Endothelial cell of umbilical vein (primary cell): Measurements from ENCODE around the gene PRKAG2. TPM values are rescaled to one million over a fixed set of nuclear protein-coding genes. Genes with fewer than 3 reads are reported as not detected.

Source experiments
- BruUV-seq: library from RNA; stranded (reverse); fragments of 400-500 nt; replicated peaks from 2 replicates; lab custom pipeline; 2021; lab: Mats Ljungman, UMichigan
- CTCF ChIA-PET: fragments of 300-600, 350-600 bp; sonication (Branson Sonifier 250); formaldehyde crosslinking; loops from one replicate; lab custom pipeline; 2021; ENCODE audit warnings: antibody characterized with exemption, inconsistent platforms; lab: Charles Lee
- POLR2A ChIA-PET: fragments of 300-600, 350-600 bp; sonication (Branson Sonifier 250); formaldehyde crosslinking; loops from one replicate; lab custom pipeline; 2021; ENCODE audit warnings: antibody characterized with exemption, inconsistent platforms; lab: Charles Lee
- DNase-seq: peaks from one replicate; pipeline ENCODE4 v3.0.0-alpha.2; 2011; ENCODE audit warnings: low read depth, low spot score
- FAIRE-seq: peaks from 2 replicates; lab custom pipeline; 2011; peaks lifted over from hg19 to GRCh38; lab: Jason Lieb, UNC
- H2AFZ ChIP-seq: 2 replicates; pipeline ENCODE4 v1.6.0; 2012; ENCODE audit warnings: low read depth, low read length, control low read depth, inconsistent platforms
- H3K27ac ChIP-seq: 2 replicates; pipeline ENCODE4 v1.5.1; 2011; ENCODE audit warnings: low read depth, mild to moderate bottlenecking, control low read depth, low read length, moderate library complexity; ENCODE audit not compliant: insufficient read depth
- H3K27me3 ChIP-seq, 2 experiments: 2 replicates each; pipeline versions ENCODE4 v1.6.0 to v1.6.1; 2011; ENCODE audit warnings: low read length in 2 of 2, mixed read lengths in 1 of 2; ENCODE audit not compliant: control insufficient read depth in 2 of 2, insufficient read depth in 2 of 2
- H3K36me3 ChIP-seq, 2 experiments: 2 replicates in 1 of 2; 3 replicates in 1 of 2; pipeline ENCODE4 v1.5.1; 2011; ENCODE audit warnings: low read length in 2 of 2, mild to moderate bottlenecking in 1 of 2, moderate library complexity in 1 of 2; ENCODE audit not compliant: control insufficient read depth in 2 of 2, insufficient read depth in 2 of 2; ENCODE audit errors: extremely low read depth in 1 of 2
- H3K4me1 ChIP-seq: 3 replicates; pipeline ENCODE4 v1.5.1; 2011; ENCODE audit warnings: mild to moderate bottlenecking, low read length; ENCODE audit not compliant: control insufficient read depth, insufficient read depth; ENCODE audit errors: extremely low read depth
- H3K4me2 ChIP-seq: 2 replicates; pipeline ENCODE4 v1.6.1; 2011; ENCODE audit warnings: low read length, control low read depth, mixed read lengths; ENCODE audit not compliant: insufficient read depth
- H3K4me3 ChIP-seq, 3 experiments: fragments of 200-600 bp in 1 of 3; sonication (generic), shearing (Covaris generic) in 1 of 3; replicated peaks in 1 of 3; 2 replicates each; pipeline ENCODE4 v1.5.1; 2011 to 2016; ENCODE audit warnings: control low read depth in 3 of 3, low read length in 3 of 3, mild to moderate bottlenecking in 2 of 3, inconsistent platforms in 1 of 3, low read depth in 1 of 3, moderate library complexity in 1 of 3; ENCODE audit not compliant: insufficient read depth in 1 of 3
- H3K79me2 ChIP-seq: 2 replicates; pipeline ENCODE4 v1.6.0; 2012; ENCODE audit warnings: low read length, inconsistent platforms; ENCODE audit not compliant: control insufficient read depth, insufficient read depth
- H3K9ac ChIP-seq: replicated peaks from 2 replicates; pipeline ENCODE3; 2011; ENCODE audit warnings: low read length, control low read depth; ENCODE audit not compliant: insufficient read depth; ENCODE audit errors: extremely low read depth
- H3K9me1 ChIP-seq: replicated peaks from 3 replicates; pipeline ENCODE4 v1.6.0; 2011; ENCODE audit warnings: mild to moderate bottlenecking, low read length; ENCODE audit not compliant: control insufficient read depth, insufficient read depth; ENCODE audit errors: extremely low read depth
- H3K9me3 ChIP-seq: replicated peaks from 2 replicates; pipeline ENCODE4 v1.5.1; 2012; ENCODE audit warnings: low read length, inconsistent platforms; ENCODE audit not compliant: control insufficient read depth, insufficient read depth
- H4K20me1 ChIP-seq: replicated peaks from 2 replicates; pipeline ENCODE3; 2011; ENCODE audit warnings: mild to moderate bottlenecking, low read length; ENCODE audit not compliant: control insufficient read depth, insufficient read depth; ENCODE audit errors: extremely low read depth
- FOS ChIP-seq: IDR thresholded peaks from 2 replicates; pipeline ENCODE4 v1.6.1; 2011; ENCODE audit warnings: mild to moderate bottlenecking, low read length, moderate library complexity, borderline replicate concordance; ENCODE audit not compliant: insufficient read depth
- GATA2 ChIP-seq: IDR thresholded peaks from 2 replicates; pipeline ENCODE4 v1.7.0; 2011; ENCODE audit warnings: low read depth, mild to moderate bottlenecking, moderate library complexity, mixed read lengths, low read length; ENCODE audit not compliant: insufficient read length, insufficient read depth
- JUN ChIP-seq: IDR thresholded peaks from 2 replicates; pipeline ENCODE4 v1.6.1; 2011; ENCODE audit warnings: borderline replicate concordance, low read depth; ENCODE audit not compliant: insufficient read length, insufficient read depth
- MYC ChIP-seq: IDR thresholded peaks from one replicate; pipeline ENCODE4 v1.6.1; 2011; ENCODE audit warnings: mild to moderate bottlenecking, low read depth, low read length
- POLR2A ChIP-seq: IDR thresholded peaks from 2 replicates; pipeline ENCODE4 v1.6.1; 2012; ENCODE audit warnings: low read depth, mild to moderate bottlenecking, control low read depth, low read length
- POLR2AphosphoS5 ChIP-seq: IDR thresholded peaks from 2 replicates; pipeline ENCODE4 v1.6.1; 2012; ENCODE audit warnings: low read depth, mild to moderate bottlenecking, control low read depth, low read length, moderate library complexity; ENCODE audit not compliant: insufficient read depth
- dilution Hi-C: fragments of 300-500 bp; cut with MboI; formaldehyde crosslinking; loops from one replicate; pipeline ENCODE4 v1.15.0; 2019; ENCODE audit warnings: low sequenced_read_pairs; ENCODE audit not compliant: extremely low pct_ligation_motif_present
- intact Hi-C: fragments of 100-400 bp; cut with micrococcal nuclease; formaldehyde crosslinking; loops from one replicate; pipeline ENCODE4 v1.10.0; 2022
- polyA plus RNA-seq, 4 experiments: library from polyadenylated mRNA; depleted of rRNA in 3 of 4; stranded (reverse) in 3 of 4; unstranded in 1 of 4; fragments of >200 nt; gene quantifications; 2 replicates each; pipeline versions ENCODE4 v1.2.1 to v1.2.3, GENCODE V29; 2011 to 2012; ENCODE audit warnings: missing spikeins in 1 of 4
- total RNA-seq: library from RNA; stranded (reverse); gene quantifications from 2 replicates; pipeline ENCODE4 v1.2.3, GENCODE V29; 2021
- TF ChIP-seq, protein P1 (sequence below): IDR thresholded peaks from 2 replicates; pipeline ENCODE4 v1.6.1; 2011; ENCODE audit not compliant: insufficient read depth, insufficient read length
- TF ChIP-seq, protein P2 (sequence below), 2 donors: IDR thresholded peaks; 1 replicate in 1 of 2; 2 replicates in 1 of 2; pipeline ENCODE4 v1.5.1; 2011; ENCODE audit warnings: low read length in 2 of 2, mild to moderate bottlenecking in 2 of 2, moderate library complexity in 2 of 2, control low read depth in 1 of 2, inconsistent platforms in 1 of 2, low read depth in 1 of 2; ENCODE audit not compliant: insufficient read depth in 1 of 2; ENCODE audit errors: extremely low read depth in 1 of 2

Gene PRKAG2
- total and polyA plus RNA-seq, 2 donors (not counting 3 experiments of a cell fraction or from before 2014, with no cell fraction given), result 19.3 to 51.5 TPM

DNA sequence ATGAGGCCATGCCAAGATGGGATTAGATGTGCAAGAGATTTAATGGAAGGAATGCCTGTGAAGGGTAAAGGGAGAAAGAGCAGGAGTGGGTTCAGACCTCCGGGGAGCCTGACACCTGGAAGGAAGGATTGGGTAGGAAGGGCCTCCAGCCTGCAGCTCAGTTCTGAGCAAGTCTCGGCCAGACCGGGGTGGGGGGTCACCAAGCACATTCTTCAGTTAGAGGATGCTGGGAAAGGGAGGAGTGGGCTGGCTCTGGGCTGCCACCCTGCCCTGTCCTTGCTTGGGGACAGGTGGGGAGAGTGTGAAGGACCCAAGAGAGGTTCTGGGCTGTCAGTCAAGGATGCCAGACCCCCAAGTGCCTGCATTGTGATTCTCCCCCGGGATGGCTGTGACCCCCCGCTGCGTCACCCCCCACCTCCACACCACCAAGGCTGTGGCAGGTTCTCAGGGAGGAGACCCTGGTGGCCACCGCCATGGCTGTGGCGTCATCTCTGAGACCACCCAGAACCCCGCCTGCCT lies 16.5 kb upstream of the PRKAG2 start:
- Histone ChIP-seq H3K9me3 (no peaks in the 10 kb centered on the region), H3K27me3 (peaks cover 0 to 4% of the 10 kb centered on the region in 2 experiments), H3K9me1 (no peaks in the 10 kb centered on the region), H4K20me1 (no peaks in the 10 kb centered on the region), H3K4me3 (no peak overlapping the region), H3K79me2 (no peaks in the 10 kb centered on the region), H3K9ac (no peak overlapping the region), H3K27ac (no peak overlapping the region), H2AFZ (no peak overlapping the region), H3K4me1 (no peaks in the 10 kb centered on the region), H3K36me3 (no peaks in the 10 kb centered on the region), H3K4me2 (no peak overlapping the region)
- FAIRE-seq (no peak), DNase-seq (no peak)
- BruUV-seq, result no TSS peak
- CTCF ChIA-PET, result no interaction called here
- intact Hi-C loops, result no loop called here
- POLR2A ChIA-PET, result no interaction called here
- TF ChIP-seq POLR2A, result no peak
- no peak for TF ChIP-seq POLR2AphosphoS5
- TF ChIP-seq, protein P1, sequence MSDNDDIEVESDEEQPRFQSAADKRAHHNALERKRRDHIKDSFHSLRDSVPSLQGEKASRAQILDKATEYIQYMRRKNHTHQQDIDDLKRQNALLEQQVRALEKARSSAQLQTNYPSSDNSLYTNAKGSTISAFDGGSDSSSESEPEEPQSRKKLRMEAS, result no peak
- no peak for TF ChIP-seq GATA2
- no peak for TF ChIP-seq JUN
- TF ChIP-seq, protein P2, sequence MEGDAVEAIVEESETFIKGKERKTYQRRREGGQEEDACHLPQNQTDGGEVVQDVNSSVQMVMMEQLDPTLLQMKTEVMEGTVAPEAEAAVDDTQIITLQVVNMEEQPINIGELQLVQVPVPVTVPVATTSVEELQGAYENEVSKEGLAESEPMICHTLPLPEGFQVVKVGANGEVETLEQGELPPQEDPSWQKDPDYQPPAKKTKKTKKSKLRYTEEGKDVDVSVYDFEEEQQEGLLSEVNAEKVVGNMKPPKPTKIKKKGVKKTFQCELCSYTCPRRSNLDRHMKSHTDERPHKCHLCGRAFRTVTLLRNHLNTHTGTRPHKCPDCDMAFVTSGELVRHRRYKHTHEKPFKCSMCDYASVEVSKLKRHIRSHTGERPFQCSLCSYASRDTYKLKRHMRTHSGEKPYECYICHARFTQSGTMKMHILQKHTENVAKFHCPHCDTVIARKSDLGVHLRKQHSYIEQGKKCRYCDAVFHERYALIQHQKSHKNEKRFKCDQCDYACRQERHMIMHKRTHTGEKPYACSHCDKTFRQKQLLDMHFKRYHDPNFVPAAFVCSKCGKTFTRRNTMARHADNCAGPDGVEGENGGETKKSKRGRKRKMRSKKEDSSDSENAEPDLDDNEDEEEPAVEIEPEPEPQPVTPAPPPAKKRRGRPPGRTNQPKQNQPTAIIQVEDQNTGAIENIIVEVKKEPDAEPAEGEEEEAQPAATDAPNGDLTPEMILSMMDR (IDR thresholded peaks at IDR 0.05; ENCODE audit: extremely low read depth in 1 of 2, insufficient read depth in 1 of 2, low read depth in 1 of 2, low read length in 2 of 2), result no peak
- no peak for TF ChIP-seq FOS
- no peak for TF ChIP-seq MYC
- dilution Hi-C loops, result no loop called here
